HG02642 (cell line): Measurements from ENCODE around the gene TMPRSS6.

ENCODE experiments used
- ATAC-seq: cut with Tn5 transposase; IDR thresholded peaks from one replicate; pipeline ENCODE4 v1.9.1; 2021; ENCODE audit warnings: mild to moderate bottlenecking; ENCODE audit not compliant: unreplicated experiment, poor library complexity

TMPRSS6 gene

DNA sequence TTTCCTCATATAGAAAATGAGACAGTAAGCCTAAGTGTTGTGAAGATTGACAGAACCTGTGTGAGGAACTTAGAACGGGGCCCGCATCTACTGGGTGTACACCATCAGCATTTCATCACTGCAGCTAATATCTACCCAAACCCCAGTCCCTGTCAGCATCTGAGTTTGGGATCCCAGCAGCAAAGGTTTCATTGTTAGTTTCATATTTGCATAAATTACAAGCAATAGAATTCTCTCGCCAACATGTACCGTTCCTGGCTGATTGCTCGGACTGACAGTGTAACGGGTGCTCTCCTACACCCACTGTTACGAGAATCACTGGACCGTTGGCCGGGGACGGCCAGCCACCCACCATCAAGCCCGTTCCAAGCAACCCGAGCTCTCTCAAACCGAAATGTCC is 10.4 kb upstream of the TMPRSS6 start:
- no peak for ATAC-seq

DNA sequence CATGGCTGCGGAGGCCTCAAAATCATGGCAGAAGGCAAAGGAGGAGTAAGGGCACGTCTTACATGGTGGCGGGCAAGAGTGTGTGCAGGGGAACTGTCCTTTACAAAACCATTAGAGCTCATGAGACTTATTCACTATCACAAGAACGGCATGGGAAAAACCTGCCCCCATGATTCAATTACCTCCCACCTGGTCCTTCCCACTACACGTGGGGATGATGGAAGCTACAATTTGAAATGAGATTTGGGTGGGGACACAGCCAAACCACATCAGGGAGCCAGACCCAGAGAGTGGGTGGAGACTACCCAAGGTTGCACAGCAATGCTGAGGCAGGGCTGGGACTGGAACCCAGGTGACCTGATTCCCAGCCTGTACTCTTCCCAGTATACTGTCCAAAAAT is 8.6 kb upstream of the TMPRSS6 start:
- no peak for ATAC-seq

DNA sequence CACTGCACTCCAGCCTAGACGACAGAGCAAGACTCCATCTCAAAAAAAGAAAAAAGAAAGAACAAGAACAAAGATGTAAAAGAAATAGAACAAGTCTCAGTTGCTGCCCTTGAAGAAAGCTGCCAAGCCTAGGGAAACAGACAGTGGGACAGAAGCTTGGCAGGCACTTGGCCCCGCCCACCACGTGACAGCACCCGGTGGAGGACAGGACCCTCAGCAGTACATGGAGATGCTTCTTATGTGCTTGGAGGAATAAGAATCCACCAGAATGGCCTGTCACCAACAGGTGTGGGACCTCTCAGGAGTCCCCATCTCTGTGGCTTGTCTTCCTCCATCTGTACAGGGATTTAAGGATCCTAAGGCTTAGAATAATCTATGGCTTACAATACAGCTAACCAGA is 7.6 kb upstream of the TMPRSS6 start:
- no peak for ATAC-seq

DNA sequence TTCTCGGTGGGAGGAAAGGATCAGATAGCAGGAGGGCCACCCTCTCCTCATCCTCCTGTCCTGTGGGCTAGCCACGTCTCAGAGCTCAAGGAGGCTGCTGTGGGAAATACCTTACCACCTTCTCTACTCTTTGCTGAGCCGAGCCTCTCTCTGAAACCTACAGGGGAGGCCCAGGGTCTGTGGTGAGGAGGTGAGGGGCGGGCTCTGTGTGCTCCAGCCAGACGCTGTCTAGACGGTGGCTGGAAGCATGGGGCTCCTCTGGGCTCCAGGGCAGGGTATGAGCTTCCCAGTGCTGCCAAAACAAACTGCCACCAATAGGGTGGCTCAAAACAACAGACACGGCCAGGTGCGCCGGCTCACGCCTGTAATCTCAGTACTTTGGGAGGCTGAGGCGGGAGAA is 5.5 kb upstream of the TMPRSS6 start:
- ATAC-seq: no peak

DNA sequence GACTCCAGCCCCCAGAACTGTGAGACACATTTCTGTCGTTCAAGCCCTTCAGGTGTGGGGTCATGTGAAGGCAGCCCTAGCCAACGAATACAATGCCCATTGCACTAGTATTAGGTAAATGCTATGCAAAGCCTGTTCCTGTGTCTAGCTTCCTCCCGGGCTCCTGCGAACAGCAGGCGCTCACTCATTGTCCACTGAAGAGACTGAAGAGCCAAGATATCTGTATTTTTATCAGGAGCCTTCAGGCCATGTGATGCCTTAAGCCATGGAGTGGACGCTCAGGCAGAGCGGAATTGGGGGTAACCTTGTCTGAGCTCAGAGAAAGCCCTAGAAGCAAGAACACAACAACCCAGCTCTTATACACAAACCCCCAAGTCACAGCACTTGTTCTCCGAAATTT is 4.2 kb upstream of the TMPRSS6 start:
- ATAC-seq: no peak

DNA sequence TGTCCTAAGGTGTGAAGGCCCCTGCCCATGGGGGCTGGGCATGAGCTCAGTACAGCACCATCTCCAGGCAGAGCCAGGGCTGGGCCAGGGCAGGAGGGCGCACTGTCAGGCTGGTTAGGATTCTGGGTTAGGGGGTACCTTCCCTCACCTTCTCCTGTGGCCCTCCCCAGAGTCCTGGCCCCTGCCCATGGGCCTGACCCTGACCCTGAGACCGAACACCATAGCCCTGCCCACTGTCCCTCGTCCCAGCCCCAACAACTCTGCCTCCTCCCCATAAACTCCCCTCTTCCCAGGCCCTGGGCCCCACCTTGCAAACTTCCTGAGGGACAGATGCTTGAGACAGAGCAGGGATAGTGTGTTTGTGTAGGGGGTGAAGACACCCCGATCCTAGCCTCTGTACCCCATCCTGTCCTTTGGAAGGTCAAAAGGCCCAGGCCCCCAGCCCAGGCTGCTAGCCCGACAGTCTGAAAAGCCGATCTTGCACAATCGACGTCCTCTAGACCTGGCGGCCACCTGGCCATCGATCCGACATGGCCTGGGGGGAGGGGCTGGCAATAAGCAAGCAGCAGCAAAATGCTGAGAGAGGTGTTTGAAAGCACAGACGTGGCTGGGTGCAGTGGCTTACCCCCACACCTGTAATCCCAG is 2.7 kb upstream of the TMPRSS6 start:
- ATAC-seq: no peak

DNA sequence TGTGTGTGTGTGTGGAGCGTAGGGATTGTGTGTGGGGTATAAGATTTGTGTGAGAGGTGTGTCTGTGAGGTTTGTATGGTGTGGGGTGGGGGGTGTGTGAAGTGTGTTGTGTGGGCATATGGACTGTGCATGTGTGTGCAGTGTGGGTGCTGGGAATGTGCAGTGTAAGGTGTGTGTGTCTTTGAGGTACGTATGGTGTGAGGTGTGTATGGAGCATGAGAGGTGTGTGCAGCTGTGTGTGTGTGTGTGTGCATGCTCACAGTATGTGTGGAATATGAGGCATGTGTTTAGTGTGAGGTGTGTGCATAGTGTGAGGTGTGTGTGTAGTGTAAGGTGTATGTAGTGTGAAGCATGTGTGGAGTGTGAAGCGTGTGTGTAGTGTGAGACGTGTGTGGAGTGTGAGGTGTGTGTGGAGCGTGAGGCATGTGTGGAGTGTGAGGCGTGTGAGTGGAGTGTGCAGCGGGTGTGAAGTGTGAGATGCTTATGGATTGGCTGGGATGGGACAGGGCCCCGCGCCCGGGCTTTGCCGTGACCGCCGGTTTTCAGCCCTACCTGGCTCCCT is 1.7 kb upstream of the TMPRSS6 start:
- ATAC-seq: no peak

DNA sequence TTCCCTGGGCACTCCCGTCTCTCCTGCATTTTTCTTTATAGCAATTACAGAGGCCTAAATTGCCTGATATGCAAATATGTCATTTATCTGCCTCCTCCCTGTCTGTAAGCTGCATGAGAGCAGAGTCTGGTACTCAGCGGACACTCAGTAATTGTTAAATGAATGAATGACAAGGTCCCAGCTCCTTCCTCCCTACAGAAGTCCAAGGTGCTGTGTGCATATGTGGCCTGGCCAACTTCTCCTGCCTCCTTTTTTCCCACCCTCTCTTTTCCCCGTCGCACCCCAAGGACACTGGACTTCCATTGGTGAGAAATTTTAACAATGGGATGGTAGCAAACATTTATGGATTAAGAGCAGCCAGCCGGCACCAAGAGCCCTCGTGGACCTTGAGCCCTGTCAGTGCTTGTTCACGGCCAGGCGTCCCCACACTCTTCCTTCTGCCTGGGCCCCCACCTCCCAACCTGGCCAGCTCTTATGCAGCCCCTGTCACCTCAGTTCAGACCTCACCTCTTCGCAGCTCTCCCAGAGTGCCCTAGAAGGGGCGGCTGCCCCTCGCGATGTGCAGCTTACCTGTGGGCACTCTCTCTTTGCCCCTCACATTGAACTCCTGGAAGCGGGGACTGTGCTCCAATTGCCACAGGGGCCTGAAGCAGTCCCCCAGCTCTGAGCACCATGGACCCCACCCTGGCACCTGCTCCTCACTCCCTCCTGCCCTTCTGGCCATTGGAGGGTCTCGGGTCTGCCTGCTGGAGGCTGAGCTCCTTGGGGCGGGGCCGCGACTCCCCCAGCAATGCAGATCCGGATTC is 1.5 kb downstream of the TMPRSS6 start:
- no peak for ATAC-seq

DNA sequence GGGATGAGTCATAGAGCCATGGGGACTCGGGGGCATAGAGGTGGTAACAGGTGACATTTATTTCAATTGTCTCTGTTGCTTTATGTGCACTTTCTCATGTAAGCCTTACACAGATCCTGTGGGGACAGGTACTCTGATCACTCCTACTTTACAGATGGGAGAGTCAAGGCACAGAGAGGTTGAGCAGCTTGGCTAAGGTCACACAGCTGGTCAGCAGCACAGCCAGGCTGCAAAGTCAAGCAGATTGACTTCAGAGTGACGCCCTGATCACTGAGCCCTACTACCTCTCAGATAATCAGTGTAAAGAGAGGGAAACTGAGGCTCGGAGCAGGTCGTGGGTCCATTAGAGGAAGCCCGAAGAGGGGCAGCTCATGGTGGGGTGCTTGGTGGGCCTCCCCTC is 3.5 kb downstream of the TMPRSS6 start:
- ATAC-seq: no peak

DNA sequence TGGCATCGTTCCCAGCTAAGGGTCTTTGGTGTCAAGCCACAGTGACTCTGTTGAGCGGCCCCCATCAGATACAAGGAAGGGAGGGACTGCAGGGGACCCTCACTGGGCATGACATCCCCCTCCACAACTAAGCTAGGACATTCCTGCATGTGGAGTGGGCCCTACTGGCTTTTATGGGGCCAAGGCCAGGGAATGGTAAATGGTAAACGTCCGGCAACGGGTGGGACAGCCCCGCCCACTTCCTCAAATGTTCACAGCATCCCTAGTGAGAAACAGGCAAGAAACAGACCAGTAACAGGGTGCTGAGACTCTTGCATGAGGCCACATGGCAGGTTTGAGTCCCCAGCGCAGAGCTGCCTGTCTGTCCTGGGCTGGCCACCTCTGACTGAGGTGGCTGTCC is 4.4 kb downstream of the TMPRSS6 start:
- no peak for ATAC-seq

DNA sequence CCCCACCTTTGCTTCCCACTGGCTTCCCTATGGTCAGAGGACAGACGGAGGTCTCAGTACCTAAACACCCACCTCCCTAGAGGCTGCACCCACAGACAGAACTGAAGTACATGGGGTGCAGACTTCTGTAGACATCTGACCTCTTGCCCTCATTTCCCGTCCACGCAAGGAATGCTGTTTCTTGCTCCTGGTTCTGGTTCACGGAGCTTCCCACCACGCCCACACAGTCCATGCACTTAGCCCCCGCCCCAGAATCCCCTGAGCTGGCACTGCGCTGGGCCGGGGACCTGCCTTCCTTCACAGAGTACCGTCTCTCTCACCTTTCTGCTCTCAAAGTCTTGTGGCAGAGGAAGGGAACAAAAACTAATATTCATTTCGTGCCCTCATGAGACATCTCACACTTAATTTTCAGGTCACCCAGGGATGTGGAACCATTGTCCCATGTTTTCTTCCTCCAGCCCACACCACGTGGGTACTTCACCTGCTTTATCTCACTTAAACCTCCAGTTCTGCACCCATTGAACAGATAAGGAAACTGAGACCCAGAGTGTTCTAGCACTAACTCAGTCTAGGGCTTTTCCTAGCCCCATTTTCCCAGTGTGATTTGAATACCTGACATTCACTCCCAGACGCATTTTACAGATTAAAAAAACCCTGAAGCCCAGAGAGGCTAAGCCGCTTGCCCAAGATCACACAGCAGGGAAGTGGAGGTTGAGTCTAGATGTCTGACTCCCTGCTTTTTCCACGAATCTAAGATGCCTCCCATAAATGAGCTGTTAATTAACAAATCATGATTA is 5.7 kb downstream of the TMPRSS6 start:
- ATAC-seq: no peak

DNA sequence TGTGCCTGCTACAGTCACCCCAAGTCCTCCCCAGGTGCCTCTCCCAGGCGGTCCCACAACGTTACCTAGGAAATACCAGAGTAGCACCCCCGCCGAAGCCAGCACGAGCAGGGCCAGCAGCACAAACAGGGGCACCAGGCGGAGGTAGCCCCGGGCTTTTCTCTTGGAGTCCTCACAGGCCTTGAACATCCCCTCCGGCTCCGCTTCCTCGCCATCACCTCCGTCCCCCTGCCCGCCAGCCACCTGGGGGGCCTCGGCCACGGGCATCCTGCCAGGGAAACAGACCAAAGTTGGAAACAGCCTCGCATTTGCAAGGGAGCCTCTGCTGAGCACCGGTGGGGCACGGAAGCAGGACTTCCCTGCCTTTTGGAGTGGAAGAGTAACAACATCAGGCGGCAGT is 6.4 kb downstream of the TMPRSS6 start:
- ATAC-seq: no peak

DNA sequence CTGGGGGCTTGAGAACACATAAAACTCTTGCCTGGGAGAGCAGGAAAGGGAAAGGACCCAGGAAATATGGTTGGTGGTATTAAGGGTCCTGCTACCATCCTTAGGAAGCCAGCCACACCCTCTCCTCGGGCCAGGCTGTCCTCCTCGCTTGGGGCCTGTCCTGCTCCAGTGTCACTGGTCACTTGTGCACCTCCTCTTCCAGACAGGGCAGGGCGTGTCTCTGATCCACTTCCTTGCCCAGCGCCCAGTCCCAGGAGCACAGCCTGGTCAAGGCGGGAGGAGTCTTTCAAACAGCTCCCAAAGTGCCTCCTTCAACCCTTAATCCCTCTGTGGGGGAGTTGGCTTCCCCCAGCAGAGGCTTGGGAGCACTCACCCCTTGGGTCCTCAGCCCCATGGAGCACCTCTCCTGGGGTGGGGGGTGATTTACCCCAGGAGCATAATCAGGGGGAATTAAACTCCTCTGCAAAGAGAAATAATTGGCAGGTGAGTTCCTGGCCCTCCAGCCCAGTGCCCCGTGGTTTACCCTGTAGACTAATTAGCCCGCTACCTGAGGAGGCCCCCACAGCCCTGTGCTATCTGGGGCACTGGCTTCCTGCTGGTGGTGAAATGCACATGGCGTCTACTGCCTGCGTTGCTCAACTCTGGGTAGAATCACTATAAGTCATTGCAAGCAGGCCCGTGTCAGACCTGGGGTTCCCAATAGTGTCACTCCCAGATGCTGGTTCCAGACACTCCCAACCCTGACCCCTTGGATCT is 8.0 kb downstream of the TMPRSS6 start:
- no peak for ATAC-seq

DNA sequence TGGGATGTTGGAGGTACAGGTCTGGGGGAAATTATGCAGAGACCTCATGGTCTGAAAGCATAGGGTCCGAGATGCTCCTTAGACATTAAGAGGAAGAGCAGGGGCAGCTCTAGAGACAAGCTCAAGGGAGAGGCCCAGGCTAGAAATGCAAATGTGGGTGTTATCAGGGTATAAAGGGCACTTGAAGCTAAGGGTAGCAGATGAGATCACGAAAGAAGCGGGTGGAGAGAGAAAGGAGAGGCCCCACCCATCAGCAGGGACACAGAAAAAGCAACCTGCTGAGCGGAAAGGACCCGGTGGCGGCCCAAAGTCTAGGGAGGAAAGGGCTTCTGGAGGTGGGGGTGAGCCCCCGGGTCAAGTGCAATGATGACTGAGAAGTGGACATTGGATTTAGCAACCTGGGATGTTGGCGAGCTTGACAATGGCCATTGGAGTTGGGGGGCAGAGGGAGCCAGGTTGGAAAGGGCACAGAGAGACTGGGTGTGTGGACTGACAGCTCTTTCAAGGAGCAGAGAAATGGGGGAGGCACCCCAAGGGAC is 8.9 kb downstream of the TMPRSS6 start:
- no peak for ATAC-seq

DNA sequence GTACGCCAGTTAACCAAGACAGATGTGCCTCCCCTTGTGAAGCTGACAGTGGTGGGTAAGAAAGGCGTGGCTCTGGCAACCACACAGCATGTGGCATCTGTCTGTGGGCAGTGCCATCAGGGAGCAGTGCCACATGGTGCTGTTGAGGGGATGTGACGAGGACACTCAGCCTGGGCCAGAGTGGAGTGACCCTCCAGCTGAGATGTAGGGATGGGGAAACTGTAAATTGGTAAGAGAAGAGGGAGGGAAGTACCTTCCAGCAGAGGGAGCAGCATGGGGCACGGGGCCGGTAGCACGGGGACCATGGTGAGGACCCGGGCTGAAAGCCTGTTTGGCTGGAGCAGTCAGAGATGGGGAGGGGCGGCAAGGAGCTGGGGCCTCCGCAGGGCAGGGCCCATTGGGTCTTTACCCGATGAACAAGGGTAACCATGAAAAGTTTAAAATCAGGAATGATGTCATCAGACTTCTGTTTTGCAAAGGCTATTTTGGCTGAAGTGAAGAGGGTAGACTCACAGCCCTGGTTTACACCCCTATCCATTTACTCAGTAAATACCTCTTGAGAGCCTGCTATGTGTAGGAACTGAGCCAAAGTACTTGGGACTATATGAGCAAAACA is 10.4 kb downstream of the TMPRSS6 start:
- no peak for ATAC-seq

DNA sequence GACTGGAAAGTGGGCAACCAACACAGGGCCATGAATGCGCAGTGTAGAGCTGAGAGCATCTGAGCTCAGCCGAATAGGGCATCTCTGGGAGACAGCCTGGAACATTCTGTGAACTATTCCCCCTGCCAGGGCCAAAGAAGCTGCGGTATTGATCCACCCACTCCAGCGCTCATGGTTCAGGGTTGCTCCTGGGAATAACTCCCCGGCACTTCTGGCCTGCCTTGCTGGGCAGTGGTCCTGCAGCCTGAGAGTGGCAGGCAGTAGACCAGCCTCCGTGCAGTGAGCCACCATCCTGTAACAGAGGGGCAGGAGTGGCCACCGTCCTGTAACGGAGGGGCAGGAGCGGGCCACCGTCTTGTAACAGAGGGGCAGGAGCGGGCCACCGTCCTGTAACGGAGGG is 12.2 kb downstream of the TMPRSS6 start:
- no peak for ATAC-seq

DNA sequence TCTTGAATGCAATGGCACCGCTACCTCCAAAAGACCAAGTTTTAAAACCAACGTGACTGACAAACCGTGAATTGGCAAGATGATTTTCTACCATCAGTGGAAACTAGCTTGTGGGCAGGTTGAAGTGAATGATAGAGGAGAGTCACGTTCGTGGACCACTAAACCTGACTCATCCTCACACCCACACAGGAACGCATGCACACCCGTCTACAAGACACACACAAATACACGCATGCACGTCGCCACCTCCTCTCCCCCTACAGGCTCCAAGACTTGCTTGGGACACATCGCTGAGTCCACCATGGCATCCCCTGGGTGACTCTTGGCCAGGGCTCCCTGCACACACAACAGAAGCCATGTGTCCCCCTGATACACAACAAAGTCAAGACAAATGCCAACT is 14.4 kb downstream of the TMPRSS6 start:
- no peak for ATAC-seq

DNA sequence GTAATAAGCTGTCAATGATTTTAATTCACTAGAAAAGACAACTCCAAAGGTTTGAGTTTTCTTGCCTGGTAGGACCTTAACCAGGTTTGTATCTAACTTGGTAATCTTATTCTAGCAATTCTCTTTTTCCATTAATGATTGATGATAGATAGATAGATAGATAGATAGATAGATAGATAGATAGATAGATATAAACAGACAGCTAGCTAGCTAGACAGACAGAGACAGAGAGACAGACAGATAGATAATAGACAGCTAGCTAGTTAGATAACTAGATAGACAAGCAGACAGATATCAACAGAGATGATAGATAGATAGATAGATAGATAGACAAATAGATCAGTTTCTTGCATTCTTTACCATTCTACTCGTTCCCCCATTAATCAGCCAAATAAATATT is 15.3 kb downstream of the TMPRSS6 start:
- no peak for ATAC-seq

DNA sequence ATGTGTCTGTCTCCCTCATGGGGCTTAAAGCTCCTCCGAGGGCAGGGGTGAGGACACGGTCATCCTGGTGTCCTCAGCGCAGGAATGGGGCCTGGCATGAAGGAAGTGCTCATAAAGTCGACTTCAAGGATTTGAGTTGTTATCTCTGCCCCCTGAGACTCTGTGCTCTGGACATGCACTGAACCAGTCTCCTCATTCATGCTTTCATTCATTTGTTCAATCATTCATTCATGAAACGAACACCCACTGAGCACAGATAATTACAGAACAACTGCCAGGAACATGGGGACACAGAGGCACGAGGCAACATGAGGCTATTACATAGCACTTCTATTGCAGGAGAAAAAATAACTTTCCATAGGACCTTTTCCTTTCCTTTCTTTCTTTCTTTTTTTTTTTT is 16.5 kb downstream of the TMPRSS6 start:
- no peak for ATAC-seq

DNA sequence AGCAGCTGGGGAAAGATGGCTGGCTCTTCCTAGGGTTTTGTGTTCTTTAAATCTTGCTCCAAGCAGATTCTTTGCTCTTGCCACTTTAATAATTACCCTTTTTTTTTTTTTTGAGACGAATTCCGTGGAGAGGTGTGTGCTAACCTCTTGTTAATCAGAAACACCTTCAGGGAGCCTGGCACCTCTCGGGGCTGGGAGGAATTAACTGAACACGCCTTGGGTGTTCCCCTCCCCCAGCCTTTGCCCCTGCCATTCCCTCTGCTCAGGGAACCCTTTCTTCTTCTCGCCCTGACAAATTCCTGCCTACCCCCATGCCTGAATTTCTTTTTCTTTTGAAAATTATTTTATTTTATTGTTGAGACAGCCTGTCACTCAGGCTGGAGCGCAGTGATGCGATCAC is 17.5 kb downstream of the TMPRSS6 start:
- ATAC-seq: no peak
